ENCODE results near the gene ELSPBP1.

The ELSPBP1 gene

DNA sequence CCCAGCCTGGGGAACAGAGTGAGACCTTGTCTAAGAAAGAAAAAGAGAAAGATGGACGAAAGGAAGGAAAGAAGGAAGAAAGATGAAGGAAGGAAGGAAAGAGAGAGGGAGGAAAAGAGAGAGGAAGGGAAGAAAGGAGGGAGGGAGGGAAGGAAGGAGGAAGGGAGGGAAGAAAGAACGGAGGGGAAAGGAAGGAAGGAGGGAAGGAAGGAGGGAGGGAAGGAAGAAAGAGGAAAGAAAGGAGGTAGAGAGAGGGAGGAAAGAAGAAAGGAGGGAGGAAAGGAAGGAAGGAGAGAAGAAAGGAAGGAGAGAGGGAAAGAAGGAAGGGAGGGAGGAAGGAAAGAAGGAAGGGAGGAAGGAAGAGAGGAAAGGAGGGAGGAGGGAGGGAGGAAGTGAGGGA, 28.6 kb downstream of the ELSPBP1 start:
- no peak overlapping the region for H3K27ac Mint-ChIP-seq
- intact Hi-C loops (cut with micrococcal nuclease): no loop called here

GRCh38 chr19:48023518-48023917, 29.1 kb downstream of the ELSPBP1 start:
- no peak overlapping the region for H3K4me3 Mint-ChIP-seq
- no peak overlapping the region for H3K27ac Mint-ChIP-seq
- H3K27me3 Mint-ChIP-seq: peaks cover 13% of the 10 kb centered on the region
- no peaks in the 10 kb centered on the region for H3K36me3 Mint-ChIP-seq (ENCODE audit: low read depth)
- no peaks in the 10 kb centered on the region for H3K9me3 Mint-ChIP-seq
- H3K4me1 Mint-ChIP-seq (ENCODE audit: low read depth): peaks cover 6% of the 10 kb centered on the region
- intact Hi-C loops (cut with micrococcal nuclease): no loop called here

More for the DNA sequence above, 28.6 kb downstream of the ELSPBP1 start:
- H3K9me3 Mint-ChIP-seq: no peaks in the 10 kb centered on the region
- no peaks in the 10 kb centered on the region for H3K36me3 Mint-ChIP-seq (ENCODE audit: low read depth)
- H3K27me3 Mint-ChIP-seq: peaks cover 13% of the 10 kb centered on the region
- no peak overlapping the region for H3K4me3 Mint-ChIP-seq
- peaks cover 6% of the 10 kb centered on the region for H3K4me1 Mint-ChIP-seq (ENCODE audit: low read depth)

GRCh38 chr19:48025480-48025879, 31.0 kb downstream of the ELSPBP1 start:
- no peak overlapping the region for H3K27ac Mint-ChIP-seq
- H3K4me3 Mint-ChIP-seq: no peak overlapping the region
- no peaks in the 10 kb centered on the region for H3K36me3 Mint-ChIP-seq (ENCODE audit: low read depth)
- peaks cover 13% of the 10 kb centered on the region for H3K27me3 Mint-ChIP-seq
- intact Hi-C loops (cut with micrococcal nuclease): no loop called here
- no peaks in the 10 kb centered on the region for H3K9me3 Mint-ChIP-seq
- H3K4me1 Mint-ChIP-seq (ENCODE audit: low read depth): peaks cover 3% of the 10 kb centered on the region

- intact Hi-C loops (cut with micrococcal nuclease): no loop called here
- H3K27ac Mint-ChIP-seq: no peak overlapping the region
- no peaks in the 10 kb centered on the region for H3K36me3 Mint-ChIP-seq (ENCODE audit: low read depth)
- no peaks in the 10 kb centered on the region for H3K4me1 Mint-ChIP-seq (ENCODE audit: low read depth)
- no peak overlapping the region for H3K4me3 Mint-ChIP-seq
- H3K9me3 Mint-ChIP-seq: no peaks in the 10 kb centered on the region
- H3K27me3 Mint-ChIP-seq: peaks cover 7% of the 10 kb centered on the region
These were observed 35.0 kb downstream of the ELSPBP1 start for GRCh38 chr19:48029431-48029830.

DNA sequence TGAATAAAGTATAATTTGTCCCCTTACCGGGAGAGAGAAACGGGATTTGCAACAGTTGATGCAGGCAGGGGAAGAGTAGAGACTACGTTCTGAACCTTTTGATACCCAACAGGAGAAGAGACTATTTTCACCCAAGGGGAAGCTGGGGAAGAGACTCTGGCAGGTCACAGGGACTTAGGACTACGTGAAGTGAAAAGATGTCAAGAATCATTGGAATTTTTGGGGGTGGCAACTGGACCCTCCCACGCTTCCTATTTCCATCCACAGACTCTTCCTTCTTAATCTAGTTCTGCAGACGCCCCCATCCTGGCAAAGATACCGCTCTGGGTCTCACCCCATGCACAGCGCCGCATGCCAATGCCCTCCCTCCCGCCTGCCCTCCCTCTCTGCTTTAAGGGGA, 35.6 kb downstream of the ELSPBP1 start:
- intact Hi-C loops (cut with micrococcal nuclease): no loop called here
- H3K27me3 Mint-ChIP-seq: peaks cover 7% of the 10 kb centered on the region

GRCh38 chr19:48033604-48034003, 39.2 kb downstream of the ELSPBP1 start:
- H3K27ac Mint-ChIP-seq: no peak overlapping the region
- no peaks in the 10 kb centered on the region for H3K4me1 Mint-ChIP-seq (ENCODE audit: low read depth)
- no peaks in the 10 kb centered on the region for H3K27me3 Mint-ChIP-seq
- H3K9me3 Mint-ChIP-seq: peaks cover 9% of the 10 kb centered on the region
- no peak overlapping the region for H3K4me3 Mint-ChIP-seq
- intact Hi-C loops (cut with micrococcal nuclease): no loop called here
- H3K36me3 Mint-ChIP-seq (ENCODE audit: low read depth): no peaks in the 10 kb centered on the region

More for the DNA sequence above, 35.6 kb downstream of the ELSPBP1 start:
- Mint-ChIP-seq H3K4me1 (ENCODE audit: low read depth) (no peaks in the 10 kb centered on the region), H3K9me3 (no peaks in the 10 kb centered on the region), H3K27ac (no peak overlapping the region), H3K4me3 (no peak overlapping the region), H3K36me3 (ENCODE audit: low read depth) (no peaks in the 10 kb centered on the region)

DNA sequence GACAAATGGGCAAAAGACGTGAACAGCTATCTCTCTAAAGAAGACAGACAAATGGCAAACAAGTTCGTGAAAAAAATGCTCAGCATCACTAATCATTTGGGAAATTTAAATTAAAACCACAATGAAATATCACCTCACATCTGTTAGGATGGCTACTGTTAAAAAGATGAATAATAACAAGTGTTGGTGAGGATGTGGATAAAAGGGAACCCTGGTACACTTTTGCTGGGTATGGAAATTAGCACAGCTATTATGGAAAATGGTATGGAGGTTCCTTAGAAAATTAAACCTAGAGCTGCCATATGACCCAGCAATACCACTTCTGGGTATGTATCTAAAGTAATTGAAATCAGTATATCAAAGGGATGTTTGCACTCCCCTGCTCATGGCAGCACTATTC, 42.3 kb downstream of the ELSPBP1 start:
- peaks cover 6% of the 10 kb centered on the region for H3K27me3 Mint-ChIP-seq
- no peak overlapping the region for H3K27ac Mint-ChIP-seq
- H3K4me1 Mint-ChIP-seq (ENCODE audit: low read depth): no peaks in the 10 kb centered on the region
- H3K4me3 Mint-ChIP-seq: no peak overlapping the region
- intact Hi-C loops (cut with micrococcal nuclease): no loop called here
- H3K36me3 Mint-ChIP-seq (ENCODE audit: low read depth): no peaks in the 10 kb centered on the region
- peaks cover 9% of the 10 kb centered on the region for H3K9me3 Mint-ChIP-seq

GRCh38 chr19:48041877-48042580, 47.6 kb downstream of the ELSPBP1 start:
- Mint-ChIP-seq H3K4me1 (ENCODE audit: low read depth) (no peaks in the 10 kb centered on the region), H3K27ac (no peak overlapping the region), H3K36me3 (ENCODE audit: low read depth) (no peaks in the 10 kb centered on the region), H3K4me3 (no peak overlapping the region), H3K27me3 (peaks cover 8% of the 10 kb centered on the region), H3K9me3 (peaks cover 13% of the 10 kb centered on the region)
- intact Hi-C loops (cut with micrococcal nuclease): no loop called here

DNA sequence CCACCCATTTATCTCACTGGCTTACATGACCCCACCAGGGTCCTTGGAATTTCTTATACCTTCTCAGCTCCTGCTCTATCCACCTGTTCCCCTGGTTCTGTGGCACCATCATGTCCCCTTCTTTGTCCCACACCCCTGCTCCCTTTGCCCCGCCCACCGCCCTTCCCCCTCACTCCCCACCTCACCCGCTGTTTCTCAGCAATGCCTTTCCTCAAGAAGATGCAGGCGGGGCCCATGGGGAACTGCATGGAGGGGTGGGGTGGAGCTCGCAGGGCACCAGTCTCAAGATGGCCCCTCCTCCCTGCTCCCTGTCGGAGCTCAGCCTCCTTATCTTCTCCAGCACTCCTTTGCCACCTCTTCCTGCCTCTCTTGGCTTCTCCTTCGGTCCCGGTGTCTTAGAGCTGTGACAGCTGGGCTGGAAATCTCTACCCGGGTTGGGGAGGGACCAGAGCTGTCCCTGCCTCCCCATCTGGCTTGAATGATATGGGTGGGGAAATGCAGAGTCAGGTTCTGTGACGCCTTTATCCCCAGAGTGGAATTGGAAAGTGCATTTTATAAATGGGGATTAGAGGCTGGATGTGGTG, 49.3 kb downstream of the ELSPBP1 start, which contains the start of gene CABP5:
Gene CABP5, minus strand, starts transcription at position 405 of the 584 bp plus-strand sequence. Its CDS starts 157 bp downstream, at position 248.
- Mint-ChIP-seq H3K27me3 (peaks cover 8% of the 10 kb centered on the region), H3K36me3 (ENCODE audit: low read depth) (no peaks in the 10 kb centered on the region), H3K4me1 (ENCODE audit: low read depth) (no peaks in the 10 kb centered on the region), H3K27ac (no peak within 1 kb of the TSS), H3K4me3 (no peak within 1 kb of the TSS), H3K9me3 (peaks cover 13% of the 10 kb centered on the region)
- intact Hi-C loops (cut with micrococcal nuclease): no loop called here

DNA sequence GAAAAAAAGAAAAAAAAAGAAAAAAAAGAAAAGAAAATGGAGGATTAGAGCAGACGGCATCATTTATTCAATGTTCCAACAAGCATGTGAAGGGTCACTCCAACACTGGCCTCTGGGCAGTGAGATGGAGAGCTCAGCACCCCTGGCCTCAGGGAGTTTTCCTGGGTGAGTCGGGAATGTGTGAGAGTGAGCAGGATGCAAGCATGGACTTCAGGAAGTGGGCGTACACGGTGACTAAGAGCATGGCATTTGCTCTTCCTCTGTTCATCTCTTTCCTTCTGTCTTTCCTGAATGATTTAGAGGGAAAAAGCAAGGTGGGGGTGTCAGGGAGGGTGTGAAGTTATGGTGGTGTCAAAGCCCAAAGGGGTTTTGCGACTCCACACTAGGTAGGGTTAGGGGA, 50.1 kb downstream of the ELSPBP1 start:
- intact Hi-C loops (cut with micrococcal nuclease): no loop called here
- no peak overlapping the region for H3K4me3 Mint-ChIP-seq
- H3K27me3 Mint-ChIP-seq: peaks cover 8% of the 10 kb centered on the region
- peaks cover 13% of the 10 kb centered on the region for H3K9me3 Mint-ChIP-seq
- H3K27ac Mint-ChIP-seq: no peak overlapping the region
- no peaks in the 10 kb centered on the region for H3K4me1 Mint-ChIP-seq (ENCODE audit: low read depth)
- H3K36me3 Mint-ChIP-seq (ENCODE audit: low read depth): no peaks in the 10 kb centered on the region

DNA sequence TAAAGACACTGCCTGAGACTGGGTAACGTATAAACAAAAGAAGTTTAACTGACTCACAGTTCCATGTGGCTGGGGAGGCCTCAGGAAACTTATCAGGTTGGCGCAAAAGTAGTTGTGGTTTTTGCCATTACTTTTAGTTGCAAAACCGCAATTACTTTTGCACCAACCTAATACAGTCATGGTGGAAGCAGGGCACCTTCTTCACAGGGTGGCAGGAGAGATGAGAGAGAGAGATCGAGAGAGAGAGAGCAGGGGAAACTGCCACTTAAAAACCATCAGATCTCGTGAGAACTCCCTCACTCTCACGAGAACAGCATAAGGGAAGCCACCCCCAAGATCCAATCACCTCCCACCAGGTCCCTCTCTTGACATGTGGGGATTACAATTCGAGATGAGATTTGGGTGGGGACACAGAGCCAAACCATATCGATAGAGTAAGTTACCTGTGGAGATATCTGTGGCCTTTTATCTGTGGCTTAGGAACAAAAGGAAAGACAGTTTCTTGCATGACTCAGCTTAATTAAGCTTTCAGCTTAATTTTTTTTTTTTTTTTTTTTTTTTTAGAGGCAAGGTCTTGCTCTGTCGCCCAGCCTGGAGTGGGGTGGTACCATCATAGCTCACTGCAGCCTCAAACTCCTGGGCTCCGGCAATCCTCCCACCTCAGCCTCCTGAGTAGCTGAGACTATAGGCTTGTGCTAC, 57.1 kb downstream of the ELSPBP1 start:
- intact Hi-C loops (cut with micrococcal nuclease): no loop called here
- Mint-ChIP-seq H3K4me3 (no peak overlapping the region), H3K9me3 (no peaks in the 10 kb centered on the region), H3K36me3 (ENCODE audit: low read depth) (no peaks in the 10 kb centered on the region), H3K27me3 (peaks cover 2% of the 10 kb centered on the region), H3K27ac (no peak overlapping the region), H3K4me1 (ENCODE audit: low read depth) (no peaks in the 10 kb centered on the region)

DNA sequence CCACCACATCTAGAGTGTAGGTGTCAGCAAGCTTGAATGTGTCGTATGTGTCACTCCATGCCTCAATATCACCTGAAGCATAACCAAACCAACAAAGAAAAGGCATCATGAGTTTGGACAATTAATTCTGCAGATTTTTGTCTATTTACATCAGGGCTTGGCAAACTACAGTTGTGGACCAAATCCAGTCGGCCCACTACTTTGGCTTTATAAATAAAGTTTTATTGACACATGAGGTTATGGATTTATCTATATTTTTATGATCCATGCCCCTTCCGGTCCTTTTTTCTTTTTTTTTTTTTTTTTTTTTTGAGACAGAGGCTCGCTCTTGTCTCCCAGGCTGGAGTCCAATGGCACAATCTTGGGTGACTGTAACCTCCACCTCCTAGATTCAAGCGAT, 58.6 kb downstream of the ELSPBP1 start:
- no peaks in the 10 kb centered on the region for H3K36me3 Mint-ChIP-seq (ENCODE audit: low read depth)
- no peaks in the 10 kb centered on the region for H3K9me3 Mint-ChIP-seq
- H3K27me3 Mint-ChIP-seq: peaks cover 2% of the 10 kb centered on the region
- no peak overlapping the region for H3K27ac Mint-ChIP-seq
- intact Hi-C loops (cut with micrococcal nuclease): no loop called here
- no peaks in the 10 kb centered on the region for H3K4me1 Mint-ChIP-seq (ENCODE audit: low read depth)
- H3K4me3 Mint-ChIP-seq: no peak overlapping the region

DNA sequence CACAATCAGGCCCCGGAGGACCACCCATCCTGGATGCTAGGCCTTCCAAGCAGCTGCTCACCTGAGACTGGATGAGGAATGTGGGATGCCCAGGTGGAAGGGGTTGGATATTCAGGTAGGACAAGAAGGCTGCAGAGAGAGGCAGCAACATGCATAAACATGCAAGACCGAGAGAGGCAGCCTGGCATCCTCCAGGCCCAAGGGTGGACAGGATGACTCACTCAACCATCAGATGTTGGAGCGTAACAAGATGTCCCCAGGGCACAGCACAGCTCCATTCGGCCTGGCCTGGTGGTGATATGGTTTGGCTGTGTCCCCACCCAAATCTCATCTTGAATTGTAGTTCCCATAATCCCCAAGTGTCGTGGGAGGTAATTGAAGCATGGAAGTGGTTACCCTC, 59.4 kb downstream of the ELSPBP1 start:
- peaks cover 2% of the 10 kb centered on the region for H3K27me3 Mint-ChIP-seq
- no peak overlapping the region for H3K27ac Mint-ChIP-seq
- intact Hi-C loops (cut with micrococcal nuclease): no loop called here
- no peaks in the 10 kb centered on the region for H3K36me3 Mint-ChIP-seq (ENCODE audit: low read depth)
- H3K9me3 Mint-ChIP-seq: no peaks in the 10 kb centered on the region
- no peaks in the 10 kb centered on the region for H3K4me1 Mint-ChIP-seq (ENCODE audit: low read depth)
- H3K4me3 Mint-ChIP-seq: no peak overlapping the region

GRCh38 chr19:48059331-48059730, 64.9 kb downstream of the ELSPBP1 start:
- no peaks in the 10 kb centered on the region for H3K9me3 Mint-ChIP-seq
- intact Hi-C loops (cut with micrococcal nuclease): no loop called here
- no peaks in the 10 kb centered on the region for H3K36me3 Mint-ChIP-seq (ENCODE audit: low read depth)
- no peak overlapping the region for H3K4me3 Mint-ChIP-seq
- H3K27me3 Mint-ChIP-seq: peaks cover 16% of the 10 kb centered on the region
- H3K4me1 Mint-ChIP-seq (ENCODE audit: low read depth): no peaks in the 10 kb centered on the region
- H3K27ac Mint-ChIP-seq: no peak overlapping the region

Data from dendritic cell treated with granulocyte-macrophage colony-stimulating factor and Interleukin-4, amounts not matched to agents 40 ng/mL and 50 ng/mL, for 4 days (primary cell).